MCF 10A (cell line): ENCODE results near the gene TSPAN3. TPM values are rescaled to one million over a fixed set of nuclear protein-coding genes. Genes with fewer than 3 reads are reported as not detected.

Experiments used
- BruUV-seq: library from RNA; stranded (reverse); fragments of 400-500 nt; replicated peaks from 2 replicates; lab custom pipeline; 2021; lab: Mats Ljungman, UMichigan
- CTCF ChIA-PET: fragments of 300-600 bp; sonication (Branson Sonifier 250); formaldehyde crosslinking; extraction: SDS; loops from one replicate; lab custom pipeline; 2021; ENCODE audit warnings: antibody characterized with exemption, inconsistent platforms; lab: Yijun Ruan, JAX
- POLR2A ChIA-PET: fragments of 300-600, 350-650 bp; sonication (Branson Sonifier 250); formaldehyde crosslinking; extraction: SDS; loops from one replicate; lab custom pipeline; 2020; ENCODE audit warnings: antibody characterized with exemption, inconsistent platforms; lab: Yijun Ruan, JAX
- DNase-seq: peaks from one replicate; pipeline ENCODE4 v3.0.0-alpha.2; 2018; ENCODE audit not compliant: unreplicated experiment
- H3K27ac Mint-ChIP-seq: one replicate; pipeline ENCODE4 v1.8.0; 2022; ENCODE audit warnings: mild to moderate bottlenecking, low read depth, mixed read lengths; ENCODE audit not compliant: unreplicated experiment
- H3K27me3 Mint-ChIP-seq: one replicate; pipeline ENCODE4 v1.8.0; 2022; ENCODE audit warnings: mixed read lengths; ENCODE audit not compliant: insufficient read depth, unreplicated experiment
- H3K36me3 Mint-ChIP-seq: one replicate; pipeline ENCODE4 v1.8.0; 2022; ENCODE audit warnings: mild to moderate bottlenecking, moderate library complexity, mixed read lengths; ENCODE audit not compliant: insufficient read depth, unreplicated experiment
- H3K4me1 Mint-ChIP-seq: one replicate; pipeline ENCODE4 v1.8.0; 2022; ENCODE audit warnings: mixed read lengths; ENCODE audit not compliant: insufficient read depth, unreplicated experiment
- H3K4me3 Mint-ChIP-seq: one replicate; pipeline ENCODE4 v1.8.0; 2022; ENCODE audit warnings: mild to moderate bottlenecking, moderate library complexity, mixed read lengths; ENCODE audit not compliant: unreplicated experiment
- H3K9me3 Mint-ChIP-seq: one replicate; pipeline ENCODE4 v1.8.0; 2022; ENCODE audit warnings: mixed read lengths; ENCODE audit not compliant: unreplicated experiment
- CTCF ChIP-seq: fragments of 200-600 bp; IDR thresholded peaks from one replicate; pipeline ENCODE4 v1.8.0; 2022; ENCODE audit warnings: antibody characterized with exemption, mild to moderate bottlenecking; ENCODE audit not compliant: unreplicated experiment
- intact Hi-C: fragments of 100-400 bp; cut with micrococcal nuclease; formaldehyde crosslinking; loops from 2 replicates; pipeline ENCODE4 v1.14.1; 2022
- total RNA-seq: library from RNA; stranded (reverse); gene quantifications from 2 replicates; pipeline ENCODE4 v1.2.3, GENCODE V29; 2022

The TSPAN3 gene
- total RNA-seq, 1 experiment from 2014 or later: 96.6 TPM

- ChIA-PET CTCF (no interaction called here), POLR2A (no interaction called here)
- H3K9me3 Mint-ChIP-seq: no peaks in the 10 kb centered on the region
- TF ChIP-seq CTCF: no peak
- H3K27ac Mint-ChIP-seq: no peak overlapping the region
- no peaks in the 10 kb centered on the region for H3K4me1 Mint-ChIP-seq
- no peaks in the 10 kb centered on the region for H3K27me3 Mint-ChIP-seq
- H3K4me3 Mint-ChIP-seq: no peak overlapping the region
- no peak for DNase-seq
- H3K36me3 Mint-ChIP-seq: peaks cover 37% of the 10 kb centered on the region
- intact Hi-C loops: no loop called here
- BruUV-seq: no TSS peak
These were observed 28.5 kb downstream of the TSPAN3 start for GRCh38 chr15:77042245-77042919.

GRCh38 chr15:77040673-77041072 lies 30.2 kb downstream of the TSPAN3 start:
- Mint-ChIP-seq H3K9me3 (no peaks in the 10 kb centered on the region), H3K4me1 (no peaks in the 10 kb centered on the region), H3K4me3 (no peak overlapping the region), H3K36me3 (peaks cover 20% of the 10 kb centered on the region), H3K27me3 (no peaks in the 10 kb centered on the region), H3K27ac (no peak overlapping the region)
- intact Hi-C loops: no loop called here
- BruUV-seq: no TSS peak
- DNase-seq: no peak
- POLR2A ChIA-PET: interaction anchor here (0.6 kb wide), 1 partner anchor 390 kb away, joined by 3 read pairs; no protein-coding TSS in a partner anchor
- CTCF ChIA-PET: no interaction called here
- TF ChIP-seq CTCF: no peak

- POLR2A ChIA-PET: no interaction called here
- BruUV-seq: no TSS peak
These were observed 31.1 kb downstream of the TSPAN3 start for GRCh38 chr15:77039848-77040247.

GRCh38 chr15:77039217-77039533 lies 31.7 kb downstream of the TSPAN3 start:
- intact Hi-C loops: no loop called here
- POLR2A ChIA-PET: no interaction called here
- no peaks in the 10 kb centered on the region for H3K9me3 Mint-ChIP-seq
- H3K36me3 Mint-ChIP-seq: peaks cover 11% of the 10 kb centered on the region
- H3K4me3 Mint-ChIP-seq: no peak overlapping the region
- no peaks in the 10 kb centered on the region for H3K27me3 Mint-ChIP-seq
- H3K27ac Mint-ChIP-seq: no peak overlapping the region
- H3K4me1 Mint-ChIP-seq: no peaks in the 10 kb centered on the region
- TF ChIP-seq CTCF: no peak
- CTCF ChIA-PET: no interaction called here
- BruUV-seq: no TSS peak
- DNase-seq: no peak

More at GRCh38 chr15:77039848-77040247, 31.1 kb downstream of the TSPAN3 start:
- Mint-ChIP-seq H3K27ac (no peak overlapping the region), H3K4me3 (no peak overlapping the region), H3K4me1 (no peaks in the 10 kb centered on the region), H3K9me3 (no peaks in the 10 kb centered on the region), H3K36me3 (peaks cover 12% of the 10 kb centered on the region), H3K27me3 (no peaks in the 10 kb centered on the region)
- intact Hi-C loops: no loop called here
- CTCF ChIA-PET: no interaction called here
- DNase-seq: no peak
- TF ChIP-seq CTCF: no peak
